OCI-LY7 (cell line): ENCODE measurements around the gene FAM222A. TPM values are rescaled to one million over a fixed set of nuclear protein-coding genes. Genes with fewer than 3 reads are reported as not detected.
A peak's percentile ranks its signal among the peaks of the same experiment; 100 is the strongest.

Experiments used
- BruUV-seq: library from RNA; stranded (reverse); fragments of 400-500 nt; replicated peaks from 2 replicates; lab custom pipeline; 2021; lab: Mats Ljungman, UMichigan
- CTCF ChIA-PET: fragments of 300-600 bp; sonication (Branson Sonifier 250); formaldehyde crosslinking; loops from one replicate; lab custom pipeline; 2022; ENCODE audit warnings: antibody characterized with exemption; ENCODE audit not compliant: unreplicated experiment; lab: Charles Lee
- POLR2A ChIA-PET: fragments of 300-600 bp; sonication (Branson Sonifier 250); formaldehyde crosslinking; loops from one replicate; lab custom pipeline; 2022; ENCODE audit warnings: antibody characterized with exemption; lab: Charles Lee
- DNase-seq: peaks from one replicate; pipeline ENCODE4 v3.0.0-alpha.2; 2015; ENCODE audit warnings: low spot score
- H2AFZ ChIP-seq: fragments of 200-600 bp; sonication (generic), shearing (Covaris generic); 2 replicates; pipeline ENCODE4 v1.6.1; 2014; ENCODE audit warnings: mild to moderate bottlenecking, antibody characterized with exemption, low read length, moderate library complexity
- H3K27ac ChIP-seq: fragments of 200-600 bp; sonication (generic); 2 replicates; pipeline ENCODE4 v1.5.1; 2014; ENCODE audit warnings: mixed run types, low read depth, mild to moderate bottlenecking, moderate library complexity, low read length, inconsistent platforms; ENCODE audit not compliant: poor library complexity, severe bottlenecking
- H3K36me3 ChIP-seq: fragments of 200-600 bp; sonication (generic); 2 replicates; pipeline ENCODE4 v1.6.1; 2014; ENCODE audit warnings: mild to moderate bottlenecking, antibody characterized with exemption, low read length, moderate library complexity, mixed read lengths; ENCODE audit not compliant: insufficient read depth
- H3K4me1 ChIP-seq: fragments of 200-600 bp; sonication (generic); 2 replicates; pipeline ENCODE4 v1.5.1; 2014; ENCODE audit warnings: mild to moderate bottlenecking, low read length; ENCODE audit not compliant: insufficient read depth, poor library complexity, severe bottlenecking
- H3K4me2 ChIP-seq: fragments of 200-600 bp; sonication (generic); 2 replicates; pipeline ENCODE4 v1.6.1; 2014; ENCODE audit warnings: mild to moderate bottlenecking, low read length
- H3K4me3 ChIP-seq: fragments of 200-600 bp; sonication (generic); 2 replicates; pipeline ENCODE4 v1.5.1; 2014; ENCODE audit warnings: mild to moderate bottlenecking, low read depth, low read length; ENCODE audit not compliant: poor library complexity, severe bottlenecking
- H3K79me2 ChIP-seq: fragments of 200-600 bp; sonication (generic); 2 replicates; pipeline ENCODE4 v1.6.1; 2016; ENCODE audit warnings: low read depth, mild to moderate bottlenecking, low read length, moderate library complexity, mixed read lengths; ENCODE audit not compliant: insufficient read depth
- H3K9me2 ChIP-seq: fragments of 200-600 bp; sonication (generic); 2 replicates; pipeline ENCODE4 v1.6.1; 2016; ENCODE audit warnings: mild to moderate bottlenecking, low read length, mixed read lengths; ENCODE audit not compliant: insufficient read depth
- H3K9me3 ChIP-seq: fragments of 200-600 bp; sonication (generic); 2 replicates; pipeline ENCODE4 v1.6.1; 2014; ENCODE audit warnings: mild to moderate bottlenecking, mixed run types, low read length, mixed read lengths
- H4K20me1 ChIP-seq: fragments of 200-600 bp; sonication (generic); 2 replicates; pipeline ENCODE4 v1.6.1; 2014; ENCODE audit warnings: mild to moderate bottlenecking, antibody characterized with exemption, low read length, moderate library complexity, mixed read lengths; ENCODE audit not compliant: insufficient read depth
- EZH2phosphoT487 ChIP-seq: fragments of 200-600 bp; sonication (generic); IDR thresholded peaks from 2 replicates; pipeline ENCODE4 v1.6.1; 2018; ENCODE audit warnings: low read depth, borderline replicate concordance, mild to moderate bottlenecking, mixed run types, antibody characterized with exemption, low read length, moderate library complexity, mixed read lengths
- intact Hi-C: fragments of 100-400 bp; cut with micrococcal nuclease; formaldehyde crosslinking; loops from one replicate; pipeline ENCODE4 v1.10.0; 2022; ENCODE audit not compliant: unreplicated experiment
- total RNA-seq, 2 experiments: library from RNA; depleted of rRNA in 1 of 2; stranded (reverse); fragments of >200 nt in 1 of 2; shearing (Covaris generic) in 1 of 2; gene quantifications; 2 replicates each; pipeline ENCODE4 v1.2.3, GENCODE V29; 2014 to 2022
- TF ChIP-seq, protein P1 (sequence below): fragments of 200-600 bp; sonication (generic); conservative IDR thresholded peaks from 2 replicates; pipeline ENCODE4 v1.5.1; 2014; ENCODE audit warnings: mild to moderate bottlenecking, antibody characterized with exemption, low read length, moderate library complexity, mixed read lengths

The FAM222A gene
- total RNA-seq, 2 experiments from 2014 or later: 0.98 to 1.8 TPM

DNA sequence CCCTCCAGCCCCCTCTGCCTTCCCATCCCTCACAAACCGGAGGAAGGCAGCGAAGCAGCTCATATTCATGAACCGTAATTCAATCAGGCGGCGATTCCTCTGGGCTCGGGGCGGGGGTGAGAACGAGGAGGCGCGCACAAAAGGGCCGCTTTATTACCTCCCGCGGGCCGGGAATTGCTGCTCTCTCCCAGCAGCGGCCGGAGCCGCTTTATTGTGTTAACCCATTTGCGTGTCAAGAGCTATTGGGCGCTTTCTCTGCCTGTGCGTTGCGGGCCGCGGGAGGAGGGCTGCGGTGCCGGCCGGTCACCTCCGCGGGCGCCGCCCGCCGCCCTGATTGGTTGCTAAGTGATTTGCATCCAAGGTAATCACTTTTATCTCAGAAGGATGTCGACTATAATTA is 4.8 kb downstream of the FAM222A start:
- CTCF ChIA-PET: interaction anchor here (0.6 kb wide), 1 partner anchor 12 kb away, joined by 3 read pairs; no protein-coding TSS in a partner anchor
- intact Hi-C loops: no loop called here
- no TSS peak for BruUV-seq

DNA sequence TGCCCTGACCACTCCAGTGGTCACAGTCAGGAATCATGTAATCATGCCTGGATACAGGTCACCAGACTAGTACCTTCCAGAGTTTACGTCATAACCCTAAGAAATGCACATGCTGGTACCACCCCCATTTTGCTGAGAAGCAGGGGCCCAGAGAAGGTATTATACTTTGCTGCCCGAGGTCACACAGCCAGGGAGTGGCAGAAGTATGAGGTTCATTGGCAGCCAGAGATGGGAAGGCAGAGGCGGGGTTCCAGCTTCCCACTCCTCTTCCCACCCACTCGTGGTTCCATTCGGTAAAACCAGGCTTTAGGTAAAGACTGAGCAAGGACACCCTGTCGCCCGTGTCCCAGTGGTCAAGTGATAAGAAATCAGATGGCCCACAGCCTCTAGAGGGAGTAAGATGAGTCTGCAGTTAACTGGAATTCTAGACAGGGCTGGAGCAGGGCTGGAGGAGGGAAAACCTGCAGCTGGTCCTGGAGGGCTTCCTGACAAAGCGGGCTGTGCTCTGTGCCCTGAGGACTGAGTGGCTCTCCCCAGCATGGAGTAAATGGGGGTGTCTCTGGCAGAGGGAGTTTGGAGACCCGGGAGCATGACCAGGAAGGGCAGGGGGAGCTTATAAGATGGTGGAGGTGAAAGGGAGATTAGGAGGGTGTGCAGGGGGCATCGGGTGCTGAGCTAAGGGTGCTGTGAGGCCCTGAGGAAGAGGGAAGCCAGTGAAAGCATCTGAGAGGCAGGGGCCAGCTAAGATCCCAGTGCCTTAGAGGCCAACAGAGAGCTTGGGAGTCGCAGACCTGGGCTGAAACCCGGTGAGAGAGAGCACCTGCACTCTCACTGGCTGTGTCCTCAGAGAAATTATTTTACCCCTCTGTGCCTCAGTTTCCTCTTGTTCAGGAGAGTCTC is 5.7 kb downstream of the FAM222A start:
- Histone ChIP-seq H4K20me1 (no peaks in the 10 kb centered on the region), H3K4me1 (peaks cover 13% of the 10 kb centered on the region), H3K79me2 (no peaks in the 10 kb centered on the region), H3K4me3 (no peak overlapping the region), H3K9me2 (no peaks in the 10 kb centered on the region), H3K4me2 (no peak overlapping the region), H3K9me3 (no peaks in the 10 kb centered on the region), H2AFZ (no peak overlapping the region), H3K27ac (no peak overlapping the region), H3K36me3 (no peaks in the 10 kb centered on the region)
- intact Hi-C loops: no loop called here
- CTCF ChIA-PET: interaction anchor here (0.6 kb wide), 1 partner anchor 11 kb away, joined by 3 read pairs; no protein-coding TSS in a partner anchor
- POLR2A ChIA-PET: interaction anchor here (0.6 kb wide), 1 partner anchor 487 kb away, joined by 3 read pairs; no protein-coding TSS in a partner anchor
- DNase-seq: no peak
- no TSS peak for BruUV-seq
- TF ChIP-seq EZH2phosphoT487: no peak
- TF ChIP-seq, protein P1, sequence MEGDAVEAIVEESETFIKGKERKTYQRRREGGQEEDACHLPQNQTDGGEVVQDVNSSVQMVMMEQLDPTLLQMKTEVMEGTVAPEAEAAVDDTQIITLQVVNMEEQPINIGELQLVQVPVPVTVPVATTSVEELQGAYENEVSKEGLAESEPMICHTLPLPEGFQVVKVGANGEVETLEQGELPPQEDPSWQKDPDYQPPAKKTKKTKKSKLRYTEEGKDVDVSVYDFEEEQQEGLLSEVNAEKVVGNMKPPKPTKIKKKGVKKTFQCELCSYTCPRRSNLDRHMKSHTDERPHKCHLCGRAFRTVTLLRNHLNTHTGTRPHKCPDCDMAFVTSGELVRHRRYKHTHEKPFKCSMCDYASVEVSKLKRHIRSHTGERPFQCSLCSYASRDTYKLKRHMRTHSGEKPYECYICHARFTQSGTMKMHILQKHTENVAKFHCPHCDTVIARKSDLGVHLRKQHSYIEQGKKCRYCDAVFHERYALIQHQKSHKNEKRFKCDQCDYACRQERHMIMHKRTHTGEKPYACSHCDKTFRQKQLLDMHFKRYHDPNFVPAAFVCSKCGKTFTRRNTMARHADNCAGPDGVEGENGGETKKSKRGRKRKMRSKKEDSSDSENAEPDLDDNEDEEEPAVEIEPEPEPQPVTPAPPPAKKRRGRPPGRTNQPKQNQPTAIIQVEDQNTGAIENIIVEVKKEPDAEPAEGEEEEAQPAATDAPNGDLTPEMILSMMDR: 0 out of 2 replicates have a peak, but pooled peaks have one; percentile 19

More for the DNA sequence above, 4.8 kb downstream of the FAM222A start:
- Histone ChIP-seq H3K4me2 (no peak overlapping the region), H2AFZ (no peak overlapping the region), H3K79me2 (no peaks in the 10 kb centered on the region), H3K27ac (no peak overlapping the region), H3K9me3 (no peaks in the 10 kb centered on the region), H3K9me2 (no peaks in the 10 kb centered on the region), H3K4me1 (peaks cover 13% of the 10 kb centered on the region), H3K4me3 (no peak overlapping the region), H4K20me1 (no peaks in the 10 kb centered on the region), H3K36me3 (no peaks in the 10 kb centered on the region)
- TF ChIP-seq EZH2phosphoT487: no peak
- TF ChIP-seq, protein P1: no peak
- POLR2A ChIA-PET: interaction anchor here (0.6 kb wide), 1 partner anchor 486 kb away, joined by 3 read pairs; no protein-coding TSS in a partner anchor
- no peak for DNase-seq
